AG09309 (cell line): ENCODE data around the gene KATNB1.
A peak's percentile ranks its signal among the peaks of the same experiment; 100 is the strongest.
"Not testable (repeated sequence)": the region's sequence is repeated elsewhere in the genome, so short reads cannot be mapped to it uniquely, and the experiment has no call there.

Source experiments
- DNase-seq: peaks from one replicate; pipeline ENCODE4 v3.0.0-alpha.2; 2010; ENCODE audit warnings: low read depth
- H3K4me3 ChIP-seq: 2 replicates; pipeline ENCODE4 v1.5.1; 2011; ENCODE audit warnings: mild to moderate bottlenecking, low read depth, low read length, moderate library complexity; ENCODE audit not compliant: control insufficient read depth
- TF ChIP-seq, protein P1 (sequence below): IDR thresholded peaks from 2 replicates; pipeline ENCODE4 v1.5.1; 2011; ENCODE audit warnings: mild to moderate bottlenecking, low read depth, low read length, inconsistent platforms; ENCODE audit not compliant: insufficient read depth, control insufficient read depth; ENCODE audit errors: missing control alignments

The KATNB1 gene

DNA sequence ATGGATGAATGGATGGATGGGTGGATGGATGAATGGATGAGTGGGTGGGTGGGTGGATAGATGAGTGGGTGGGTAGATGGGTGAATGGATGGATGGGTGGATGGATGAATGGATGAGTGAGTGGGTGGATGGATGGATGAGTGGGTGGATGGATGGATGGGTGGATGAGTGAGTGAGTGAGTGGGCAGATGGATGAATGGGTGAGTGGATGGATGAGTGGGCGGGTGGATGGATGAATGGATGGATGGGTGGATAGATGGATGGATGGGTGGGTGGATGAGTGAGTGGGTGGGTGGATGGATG is 6.4 kb upstream of the KATNB1 start:
- no peak for DNase-seq
- TF ChIP-seq, protein P1, sequence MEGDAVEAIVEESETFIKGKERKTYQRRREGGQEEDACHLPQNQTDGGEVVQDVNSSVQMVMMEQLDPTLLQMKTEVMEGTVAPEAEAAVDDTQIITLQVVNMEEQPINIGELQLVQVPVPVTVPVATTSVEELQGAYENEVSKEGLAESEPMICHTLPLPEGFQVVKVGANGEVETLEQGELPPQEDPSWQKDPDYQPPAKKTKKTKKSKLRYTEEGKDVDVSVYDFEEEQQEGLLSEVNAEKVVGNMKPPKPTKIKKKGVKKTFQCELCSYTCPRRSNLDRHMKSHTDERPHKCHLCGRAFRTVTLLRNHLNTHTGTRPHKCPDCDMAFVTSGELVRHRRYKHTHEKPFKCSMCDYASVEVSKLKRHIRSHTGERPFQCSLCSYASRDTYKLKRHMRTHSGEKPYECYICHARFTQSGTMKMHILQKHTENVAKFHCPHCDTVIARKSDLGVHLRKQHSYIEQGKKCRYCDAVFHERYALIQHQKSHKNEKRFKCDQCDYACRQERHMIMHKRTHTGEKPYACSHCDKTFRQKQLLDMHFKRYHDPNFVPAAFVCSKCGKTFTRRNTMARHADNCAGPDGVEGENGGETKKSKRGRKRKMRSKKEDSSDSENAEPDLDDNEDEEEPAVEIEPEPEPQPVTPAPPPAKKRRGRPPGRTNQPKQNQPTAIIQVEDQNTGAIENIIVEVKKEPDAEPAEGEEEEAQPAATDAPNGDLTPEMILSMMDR = no peak
- H3K4me3 ChIP-seq = no peak overlapping the region

DNA sequence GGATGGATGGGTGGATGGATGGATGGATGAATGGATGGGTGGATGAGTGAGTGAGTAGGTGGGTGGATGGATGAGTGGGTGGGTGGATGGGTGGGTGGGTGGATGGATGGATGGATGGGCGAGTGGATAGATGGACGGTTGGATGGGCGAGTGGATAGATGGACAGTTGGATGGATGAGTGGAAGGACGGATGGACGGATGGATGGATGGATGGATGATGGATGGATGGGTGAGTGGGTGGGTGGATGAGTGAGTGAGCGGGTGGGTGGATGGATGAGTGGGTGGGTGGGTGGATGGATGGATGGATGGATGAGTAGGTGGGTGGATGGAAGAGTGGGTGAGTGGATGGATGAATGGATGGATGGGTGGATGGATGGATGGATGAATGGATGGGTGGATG is 5.7 kb upstream of the KATNB1 start:
- DNase-seq, H3K4me3 ChIP-seq: not testable (repeated sequence)

DNA sequence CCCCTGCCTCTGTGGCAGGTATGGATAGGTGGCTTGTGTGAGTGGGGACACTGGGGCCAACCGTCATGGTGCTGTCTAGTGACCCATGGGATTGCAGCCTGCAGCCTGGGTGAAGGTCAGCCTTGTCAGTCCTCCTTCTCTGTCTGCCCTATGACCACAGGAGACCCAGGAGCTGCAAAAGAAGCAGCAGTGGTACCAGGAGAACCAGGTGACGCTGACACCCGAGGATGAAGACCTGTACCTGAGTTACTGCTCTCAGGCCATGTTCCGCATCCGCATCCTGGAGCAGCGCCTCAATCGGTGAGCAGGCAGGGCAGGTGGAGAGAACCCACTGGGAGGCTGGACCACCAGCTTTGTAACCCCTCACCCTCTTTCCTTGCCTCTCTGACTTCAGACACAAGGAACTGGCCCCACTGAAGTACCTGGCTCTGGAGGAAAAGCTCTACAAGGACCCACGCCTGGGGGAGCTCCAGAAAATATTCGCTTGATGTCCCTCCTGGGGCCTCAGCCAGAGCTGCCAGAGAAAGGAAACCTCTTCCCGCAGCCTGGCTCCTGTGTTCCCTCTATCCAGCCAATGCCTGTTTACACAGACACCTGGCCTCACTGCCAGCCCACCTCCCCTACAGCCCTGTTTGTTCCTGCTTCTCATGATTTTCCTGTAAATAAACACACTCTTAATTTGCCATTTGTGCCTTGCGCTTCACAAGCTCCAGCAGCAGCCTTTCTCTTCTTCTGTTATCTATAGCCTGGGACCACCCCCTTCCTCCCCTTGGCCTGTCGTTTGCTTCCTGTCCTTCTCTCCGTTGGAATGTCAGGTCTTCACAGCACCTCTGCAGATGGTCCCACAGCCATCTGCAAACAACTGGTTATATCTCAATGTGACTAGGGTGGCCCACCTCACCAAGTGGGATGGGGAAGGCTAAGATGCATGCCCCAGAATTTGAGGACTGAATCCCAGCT is 4.5 kb upstream of the KATNB1 start:
- no peak overlapping the region for H3K4me3 ChIP-seq
- TF ChIP-seq, protein P1 = no peak
- no peak for DNase-seq

DNA sequence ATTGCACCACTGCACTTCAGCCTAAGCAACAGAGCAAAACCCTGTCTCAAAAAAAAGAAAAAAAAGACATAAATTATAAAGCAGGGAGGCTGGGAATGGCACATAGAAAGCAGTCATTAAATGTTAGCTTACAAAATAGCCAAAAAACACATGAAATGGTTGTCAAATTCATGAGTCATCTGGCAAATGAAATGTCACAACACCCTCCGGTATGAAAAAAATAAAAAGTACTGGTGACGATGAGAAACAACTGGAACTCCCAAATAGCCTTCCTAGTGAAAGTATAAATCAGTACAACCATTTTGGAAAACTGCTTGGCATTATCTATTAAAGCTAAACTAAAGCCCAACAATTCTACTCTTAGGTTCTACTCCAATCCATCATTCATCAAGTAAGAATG is 3.5 kb upstream of the KATNB1 start:
- TF ChIP-seq, protein P1 = no peak
- DNase-seq = peak; percentile 80
- no peak overlapping the region for H3K4me3 ChIP-seq

DNA sequence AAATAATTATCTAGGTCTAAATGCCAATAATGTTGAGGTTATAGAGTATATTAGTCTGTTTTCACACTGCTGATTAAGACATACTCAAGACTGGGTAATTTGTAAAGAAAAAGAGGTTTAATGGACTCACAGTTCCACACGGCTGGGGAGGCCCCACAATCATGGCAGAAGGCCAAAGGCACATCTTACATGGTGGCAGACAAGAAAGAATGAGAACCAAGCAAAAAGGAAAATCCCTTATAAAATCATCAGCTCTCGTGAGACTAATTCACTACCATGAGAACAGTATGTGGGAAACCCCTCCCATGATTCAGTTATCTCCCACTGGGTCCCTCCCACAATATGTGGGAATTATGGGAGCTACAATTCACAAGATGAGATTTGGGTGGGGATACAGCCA is 2.9 kb upstream of the KATNB1 start:
- no peak overlapping the region for H3K4me3 ChIP-seq
- no peak for DNase-seq
- TF ChIP-seq, protein P1 = no peak

DNA sequence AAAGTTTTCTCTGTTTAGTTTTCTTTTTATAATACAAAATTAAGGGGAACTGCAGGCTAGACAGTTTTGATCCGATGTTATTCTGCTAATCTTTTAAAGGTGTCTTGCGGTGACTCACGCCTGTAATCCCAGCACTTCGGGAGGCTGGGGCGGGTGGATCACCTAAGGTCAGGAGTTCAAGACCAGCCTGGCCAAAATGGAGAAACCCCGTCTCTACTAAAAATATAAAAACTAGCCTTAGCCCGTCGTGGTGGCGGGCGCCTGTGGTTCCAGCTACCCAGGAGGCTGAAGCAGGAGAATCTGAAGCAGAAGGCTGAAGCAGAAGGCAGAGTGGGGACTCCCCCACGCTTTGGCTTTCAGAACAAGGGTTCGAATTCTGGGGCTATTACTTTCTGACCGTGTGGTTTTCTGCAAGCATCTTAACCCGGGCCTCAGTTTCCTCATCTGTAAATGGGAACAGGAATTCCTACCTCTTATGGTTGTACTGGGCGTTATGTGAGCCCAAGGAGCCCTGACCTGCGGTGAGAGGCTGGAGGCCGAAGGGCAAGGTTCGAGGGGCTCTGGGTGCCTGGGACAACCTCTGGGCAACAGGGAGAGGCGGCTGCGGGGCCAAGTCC is 1.2 kb upstream of the KATNB1 start:
- H3K4me3 ChIP-seq = peak overlapping the region; percentile 63
- TF ChIP-seq, protein P1 = no peak
- no peak for DNase-seq
